Erythroblast (primary cell): ENCODE measurements around the gene SPRR2G.
"Not testable (repeated sequence)": the region's sequence is repeated elsewhere in the genome, so short reads cannot be mapped to it uniquely, and the experiment has no call there.

ENCODE experiments used
- DNase-seq, 2 experiments: peaks; one replicate each; lab custom pipeline; 2025; lab: John Stamatoyannopoulos, UW
- GATA1 ChIP-seq: IDR thresholded peaks from 2 replicates; pipeline ENCODE4 v1.6.1; 2011; ENCODE audit warnings: low read depth, mild to moderate bottlenecking, control low read depth, low read length, moderate library complexity
- POLR2A ChIP-seq: IDR thresholded peaks from 2 replicates; pipeline ENCODE4 v1.6.1; 2011; ENCODE audit warnings: mild to moderate bottlenecking, low read length

The SPRR2G gene

DNA sequence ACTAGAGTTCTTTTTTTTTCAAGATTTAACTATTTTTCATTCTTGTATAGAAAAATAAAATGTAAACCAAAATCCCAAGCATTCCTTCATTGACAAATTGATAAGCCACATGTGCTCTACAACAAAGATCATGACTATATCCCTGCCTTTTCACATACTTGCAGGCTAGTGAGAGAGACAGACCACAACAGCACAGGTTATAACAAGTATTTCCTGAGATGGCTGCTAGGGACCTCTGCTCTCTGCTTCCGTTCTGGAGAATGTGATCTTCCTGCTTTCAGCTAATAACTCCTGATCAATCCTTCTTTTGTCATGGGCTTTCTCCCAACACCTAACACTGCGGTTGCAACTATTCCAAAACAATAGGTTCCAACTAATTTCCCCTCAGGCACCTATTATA is 23.4 kb downstream of the SPRR2G start:
- DNase-seq: no peak

GRCh38 chr1:153125536-153125935 is 25.2 kb downstream of the SPRR2G start:
- DNase-seq: no peak
- TF ChIP-seq POLR2A (no peak), GATA1 (no peak)

More for the DNA sequence above, 23.4 kb downstream of the SPRR2G start:
- TF ChIP-seq GATA1 (no peak), POLR2A (no peak)

DNA sequence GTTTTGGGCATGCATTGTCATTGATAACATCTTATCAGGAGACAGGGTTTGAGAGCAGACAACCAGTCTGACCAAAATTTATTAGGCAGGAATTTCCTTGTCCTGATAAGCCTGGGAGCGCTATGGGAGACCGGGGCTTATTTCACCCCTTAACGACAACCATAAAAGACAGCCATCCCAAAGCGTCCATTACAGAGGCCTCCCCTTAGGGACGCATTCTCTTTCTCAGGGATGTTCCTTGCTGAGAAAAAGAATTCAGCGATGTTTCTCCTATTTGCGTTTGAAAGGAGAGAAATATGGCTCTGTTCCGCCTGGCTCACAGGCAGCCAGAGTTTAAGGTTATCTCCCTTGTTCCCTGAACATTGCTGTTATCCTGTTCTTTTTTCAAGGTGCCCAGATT is 26.9 kb downstream of the SPRR2G start:
- DNase-seq: not testable (repeated sequence)

DNA sequence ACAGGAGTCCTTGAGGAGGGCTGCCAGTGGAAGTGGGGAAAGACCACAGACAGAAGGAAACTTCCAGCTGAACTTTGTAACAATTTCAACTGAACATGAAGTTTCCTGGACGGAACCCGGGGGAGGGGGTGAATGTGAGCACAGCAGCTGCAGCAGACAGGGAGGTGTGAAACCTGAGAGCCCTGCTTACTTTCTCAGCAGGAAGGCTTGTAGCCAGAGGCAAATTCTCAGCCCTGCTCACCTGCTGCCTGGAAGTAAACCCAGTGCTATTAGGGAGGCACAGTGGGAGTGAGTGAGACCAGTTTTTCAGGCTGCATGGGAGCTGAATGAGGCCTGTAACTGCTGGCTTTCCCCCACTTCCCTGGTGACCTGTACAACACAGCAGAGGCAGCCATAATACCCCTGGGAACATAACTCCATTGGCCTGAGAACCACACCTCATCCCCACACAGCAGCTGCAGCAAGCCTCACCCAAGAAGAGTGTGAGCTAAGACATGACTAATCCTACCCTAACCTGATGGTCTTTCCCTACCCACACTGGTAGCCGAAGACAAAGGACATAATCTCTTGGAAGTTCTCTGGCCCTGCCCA is 27.8 kb downstream of the SPRR2G start:
- TF ChIP-seq POLR2A (no peak), GATA1 (no peak)
- DNase-seq: no peak

- no peak for TF ChIP-seq POLR2A
- no peak for TF ChIP-seq GATA1
- DNase-seq: no peak
These were observed 29.7 kb downstream of the SPRR2G start for GRCh38 chr1:153120945-153121344.

GRCh38 chr1:153119491-153119971 is 31.2 kb downstream of the SPRR2G start:
- peak; percentile 60 to 87 for DNase-seq
- TF ChIP-seq POLR2A (peak; percentile 47), GATA1 (no peak)

GRCh38 chr1:153115264-153115663 is 35.4 kb downstream of the SPRR2G start:
- peak; percentile 70 to 88 for DNase-seq

- TF ChIP-seq GATA1 (no peak), POLR2A (no peak)
- no peak for DNase-seq
These were observed 37.3 kb downstream of the SPRR2G start, which contains the start of gene SPRR2F for GRCh38 chr1:153113416-153113815. TSS of gene SPRR2F (minus strand) at chr1:153113516. CDS start at chr1:153112733, 783 bp downstream.

- not testable (repeated sequence) for DNase-seq
These were observed 38.2 kb downstream of the SPRR2G start for GRCh38 chr1:153112454-153112853.

DNA sequence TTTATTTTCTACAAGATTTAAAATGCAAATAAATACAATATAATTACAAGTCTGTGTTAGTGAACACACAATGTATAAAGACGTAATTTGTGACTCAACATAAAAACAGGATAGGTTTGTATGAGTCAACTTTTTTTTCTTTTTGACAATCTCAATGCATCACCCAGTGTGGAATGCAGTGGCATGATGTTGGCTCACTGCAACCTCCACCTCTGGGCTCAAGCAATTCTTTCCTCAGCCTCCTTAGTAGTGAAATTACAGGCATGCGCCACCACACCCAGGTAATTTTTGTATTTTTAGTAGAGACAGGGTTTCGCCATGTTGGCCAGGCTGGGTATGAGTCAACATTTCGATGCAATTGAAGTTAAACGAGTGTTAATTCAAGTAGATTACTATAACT is 50.4 kb downstream of the SPRR2G start:
- no peak for TF ChIP-seq POLR2A
- DNase-seq: no peak
